Gastrocnemius medialis (tissue), 4 donors: Measurements from ENCODE around the gene NPEPL1. TPM values are rescaled to one million over a fixed set of nuclear protein-coding genes. Genes with fewer than 3 reads are reported as not detected.

Experiments
- ATAC-seq, 2 donors: fragments of 150-250 bp; one replicate each; pipeline ENCODE4 v1.9.1; 2016
- DNase-seq, 2 donors: peaks; one replicate each; pipeline ENCODE4 v3.0.0-alpha.2; 2019
- H3K27ac ChIP-seq, 4 donors: fragments of 200-600 bp; sonication (generic); 1 replicate in 1 of 4; 2 replicates in 3 of 4; pipeline ENCODE4 v1.5.1; 2016 to 2018; ENCODE audit warnings: mild to moderate bottlenecking in 2 of 4, moderate library complexity in 1 of 4
- H3K27me3 ChIP-seq, 3 donors: fragments of 200-600 bp; sonication (generic) in 2 of 3; 1 replicate in 1 of 3; 2 replicates in 2 of 3; pipeline versions ENCODE4 v1.5.1 to v1.6.0; 2016 to 2019; ENCODE audit warnings: mild to moderate bottlenecking in 1 of 3, moderate library complexity in 1 of 3
- H3K36me3 ChIP-seq, 2 donors: fragments of 200-600 bp; sonication (generic) in 1 of 2; one replicate each; pipeline ENCODE4 v1.5.1; 2017 to 2018
- H3K4me1 ChIP-seq, 2 donors: fragments of 200-600 bp; sonication (generic) in 1 of 2; one replicate each; pipeline ENCODE4 v1.5.1; 2016 to 2017; ENCODE audit warnings: mild to moderate bottlenecking in 2 of 2
- H3K4me3 ChIP-seq, 4 donors: fragments of 200-600 bp; sonication (generic) in 3 of 4; 1 replicate in 1 of 4; 2 replicates in 3 of 4; pipeline ENCODE4 v1.5.1; 2016 to 2019; ENCODE audit warnings: mild to moderate bottlenecking in 2 of 4
- H3K9me3 ChIP-seq, 3 donors: fragments of 200-600 bp; sonication (generic) in 2 of 3; 1 replicate in 1 of 3; 2 replicates in 2 of 3; pipeline ENCODE4 v1.5.1; 2016 to 2019
- POLR2A ChIP-seq, 2 donors: fragments of 450-650 bp; IDR thresholded peaks; one replicate each; pipeline ENCODE4 v1.6.1; 2017; ENCODE audit warnings: antibody characterized with exemption in 2 of 2, mild to moderate bottlenecking in 2 of 2, moderate library complexity in 2 of 2
- in situ Hi-C, 4 donors: fragments of 200-750 bp; cut with MboI; loops; one replicate each; pipeline versions ENCODE4 v1.15.0 to v1.8.0; 2017; ENCODE audit warnings: low sequenced_read_pairs in 4 of 4
- intact Hi-C: fragments of 100-400 bp; cut with DNase I; formaldehyde crosslinking; loops from one replicate; pipeline ENCODE4 v1.15.1; 2023; ENCODE audit warnings: low total_unique reads
- total RNA-seq, 4 donors: library from RNA; depleted of rRNA; stranded (reverse); fragments of >200 nt; gene quantifications; one replicate each; pipeline versions ENCODE4 v1.1.0 to v1.2.3, GENCODE V29; 2016
- TF ChIP-seq, protein P1 (sequence below), 5 experiments: fragments of 450-650 bp in 3 of 5; fragments of 200-600 bp in 2 of 5; sonication (generic) in 2 of 5; IDR thresholded peaks in 4 of 5; conservative IDR thresholded peaks in 1 of 5; 1 replicate in 4 of 5; 2 replicates in 1 of 5; pipeline ENCODE4 v1.5.1; 2016 to 2019; ENCODE audit warnings: antibody characterized with exemption in 5 of 5, mild to moderate bottlenecking in 3 of 5, moderate library complexity in 3 of 5

Gene NPEPL1
- total RNA-seq, 4 donors from 2014 or later: 18.1 to 51.5 (median 34.3) TPM

DNA sequence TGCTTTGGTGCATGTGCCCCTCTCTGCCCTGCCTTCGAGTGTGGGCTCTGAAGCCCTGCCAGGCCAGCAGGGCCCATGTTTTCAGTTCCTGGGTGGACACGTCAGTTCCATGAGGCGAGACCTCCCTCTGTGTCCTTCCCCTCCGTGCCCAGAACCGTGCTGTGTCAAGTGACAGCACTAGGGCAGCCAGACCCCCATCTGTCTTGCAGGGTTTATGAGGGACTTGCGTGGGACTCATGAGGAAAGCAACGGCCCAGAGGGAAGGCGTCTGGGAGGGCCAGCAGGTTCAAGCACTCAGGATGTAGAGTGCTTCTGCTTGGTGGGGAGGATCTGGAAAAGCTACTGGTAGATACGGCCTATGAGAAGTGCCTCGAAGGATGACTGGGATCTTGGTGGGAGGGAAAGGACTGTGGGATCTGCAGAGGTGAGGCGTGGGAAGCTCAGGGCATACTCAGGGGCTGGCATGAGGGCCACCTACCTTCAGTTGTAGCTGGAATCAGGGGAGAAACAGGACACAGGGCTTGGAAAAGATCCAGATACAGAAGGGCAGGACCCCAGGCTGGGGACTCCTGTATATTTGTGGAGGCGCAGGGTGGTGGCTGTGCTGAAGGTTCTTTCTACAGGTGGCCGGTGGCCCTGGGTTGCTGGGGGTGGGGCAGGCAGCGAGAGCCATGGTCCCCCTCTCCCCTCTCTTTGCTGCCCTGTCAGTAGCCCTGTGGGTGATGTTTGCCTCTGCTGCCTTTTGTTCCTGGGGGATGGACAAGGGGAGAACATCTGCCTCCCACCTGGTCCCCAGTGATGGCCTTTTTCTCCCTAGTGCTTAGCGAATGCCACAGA is 5.5 kb downstream of the NPEPL1 start:
- Histone ChIP-seq H3K9me3 (no peaks in the 10 kb centered on the region), H3K4me3 (no peak overlapping the region), H3K36me3 (peaks cover 0 to 65% of the 10 kb centered on the region in 2 donors), H3K27ac (no peak overlapping the region), H3K27me3 (no peaks in the 10 kb centered on the region), H3K4me1 (peaks cover 13 to 15% of the 10 kb centered on the region in 2 donors)
- intact Hi-C loops (no loop called here), in situ Hi-C loops (loop anchor here in 2 of 4 donors (25.0 kb wide), 2 partner anchors 339 to 461 kb away; partner anchors contain the start of genes ANKRD60 (in 2 of the 2), ATP5F1E (in 1 of the 2) and PRELID3B (in 1 of the 2))
- peak in 1 of 2 donors; percentile 9 for DNase-seq
- TF ChIP-seq, protein P1, sequence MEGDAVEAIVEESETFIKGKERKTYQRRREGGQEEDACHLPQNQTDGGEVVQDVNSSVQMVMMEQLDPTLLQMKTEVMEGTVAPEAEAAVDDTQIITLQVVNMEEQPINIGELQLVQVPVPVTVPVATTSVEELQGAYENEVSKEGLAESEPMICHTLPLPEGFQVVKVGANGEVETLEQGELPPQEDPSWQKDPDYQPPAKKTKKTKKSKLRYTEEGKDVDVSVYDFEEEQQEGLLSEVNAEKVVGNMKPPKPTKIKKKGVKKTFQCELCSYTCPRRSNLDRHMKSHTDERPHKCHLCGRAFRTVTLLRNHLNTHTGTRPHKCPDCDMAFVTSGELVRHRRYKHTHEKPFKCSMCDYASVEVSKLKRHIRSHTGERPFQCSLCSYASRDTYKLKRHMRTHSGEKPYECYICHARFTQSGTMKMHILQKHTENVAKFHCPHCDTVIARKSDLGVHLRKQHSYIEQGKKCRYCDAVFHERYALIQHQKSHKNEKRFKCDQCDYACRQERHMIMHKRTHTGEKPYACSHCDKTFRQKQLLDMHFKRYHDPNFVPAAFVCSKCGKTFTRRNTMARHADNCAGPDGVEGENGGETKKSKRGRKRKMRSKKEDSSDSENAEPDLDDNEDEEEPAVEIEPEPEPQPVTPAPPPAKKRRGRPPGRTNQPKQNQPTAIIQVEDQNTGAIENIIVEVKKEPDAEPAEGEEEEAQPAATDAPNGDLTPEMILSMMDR (IDR thresholded peaks at IDR 0.05 in 4 of 5, conservative IDR thresholded peaks at IDR 0.05 in 1 of 5): no peak
- no peak for TF ChIP-seq POLR2A (IDR thresholded peaks at IDR 0.05)
- ATAC-seq: no peak

DNA sequence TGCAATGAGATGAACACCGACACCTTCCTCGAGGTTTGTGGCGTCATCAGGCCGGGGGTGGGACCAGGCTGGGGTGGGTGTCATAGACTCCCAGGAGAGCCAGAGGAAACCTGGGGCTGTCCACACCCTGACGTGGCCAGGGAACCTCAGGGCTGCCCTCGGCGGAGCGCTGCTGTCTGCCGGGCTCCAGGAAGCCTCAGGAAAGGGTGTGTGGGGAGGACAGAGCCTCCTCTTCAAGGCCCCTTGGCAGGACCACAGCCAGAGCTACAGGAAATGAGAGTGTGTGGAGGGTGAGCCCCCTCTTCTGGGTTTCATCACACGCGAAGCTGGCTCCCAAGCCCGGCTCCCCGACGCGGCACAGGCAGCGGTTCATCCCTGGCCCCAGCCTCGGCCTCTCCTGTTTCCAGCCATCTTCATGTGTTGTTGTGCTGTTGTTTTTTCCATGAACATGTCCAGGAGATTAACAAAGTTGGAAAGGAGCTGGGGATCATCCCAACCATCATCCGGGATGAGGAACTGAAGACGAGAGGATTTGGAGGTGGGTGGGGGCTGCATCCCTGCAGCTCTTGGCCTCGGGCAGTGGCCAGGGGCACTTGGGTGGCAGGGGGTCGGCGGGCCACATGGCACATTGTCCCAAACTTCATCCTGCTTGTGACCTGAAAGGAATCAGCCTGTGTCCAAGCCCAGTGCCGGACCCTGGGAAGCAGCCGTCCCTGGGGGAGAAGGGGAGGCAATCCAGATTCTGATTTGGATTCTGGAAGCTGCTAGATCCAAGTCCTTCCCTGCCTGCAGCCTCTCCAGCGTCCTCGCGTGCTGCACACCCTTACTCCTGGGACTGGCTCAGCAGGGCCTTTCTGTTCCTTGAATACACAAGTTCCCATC is 6.4 kb downstream of the NPEPL1 start:
- ATAC-seq (peak in 1 of 2 donors; percentile 21), DNase-seq (peak in 1 of 2 donors; percentile 16)
- Histone ChIP-seq H3K4me3 (no peak overlapping the region), H3K36me3 (peaks cover 0 to 74% of the 10 kb centered on the region in 2 donors), H3K9me3 (no peaks in the 10 kb centered on the region), H3K27me3 (no peaks in the 10 kb centered on the region), H3K4me1 (peaks cover 5 to 7% of the 10 kb centered on the region in 2 donors), H3K27ac (peak overlapping the region in 1 of 4 donors; percentile 47)
- in situ Hi-C loops: loop anchor here in 2 of 4 donors (25.0 kb wide), 2 partner anchors 338 to 462 kb away; partner anchors contain the start of genes ANKRD60 (in 2 of the 2), ATP5F1E (in 1 of the 2) and PRELID3B (in 1 of the 2)
- TF ChIP-seq POLR2A (IDR thresholded peaks at IDR 0.05): no peak
- TF ChIP-seq, protein P1 (IDR thresholded peaks at IDR 0.05 in 4 of 5, conservative IDR thresholded peaks at IDR 0.05 in 1 of 5): no peak
- intact Hi-C loops: no loop called here

DNA sequence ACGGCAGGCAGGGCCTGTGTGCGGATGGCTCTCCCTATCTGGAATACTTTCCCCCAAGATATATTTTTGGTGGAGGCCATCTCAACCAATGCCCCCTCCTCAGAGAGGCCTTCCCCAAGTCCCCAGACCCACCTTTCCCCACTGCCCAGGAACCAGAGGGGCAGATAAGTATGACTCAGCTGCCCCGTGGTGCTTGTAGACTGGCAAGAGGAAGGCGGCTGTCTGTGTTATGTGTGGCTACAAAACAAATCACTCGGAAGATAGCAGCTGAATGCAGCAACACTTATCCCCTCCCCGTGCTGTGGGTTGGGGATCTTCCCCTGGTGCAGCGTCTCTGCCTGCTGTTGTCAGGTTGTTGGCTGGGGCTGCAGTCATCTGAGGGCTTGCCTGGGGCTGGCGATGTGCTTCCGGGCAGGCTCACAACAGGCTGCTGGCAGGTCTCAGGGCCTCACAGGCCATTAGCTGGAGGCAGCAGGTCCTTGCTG is 7.1 kb downstream of the NPEPL1 start:
- Histone ChIP-seq H3K4me1 (peaks cover under 1 to 2% of the 10 kb centered on the region in 2 donors), H3K9me3 (no peaks in the 10 kb centered on the region), H3K4me3 (no peak overlapping the region), H3K27ac (no peak overlapping the region), H3K36me3 (peaks cover 0 to 79% of the 10 kb centered on the region in 2 donors), H3K27me3 (no peaks in the 10 kb centered on the region)
- ATAC-seq: no peak
- in situ Hi-C loops: loop anchor here in 2 of 4 donors (25.0 kb wide), 2 partner anchors 338 to 462 kb away; partner anchors contain the start of genes ANKRD60 (in 2 of the 2), ATP5F1E (in 1 of the 2) and PRELID3B (in 1 of the 2)
- peak in 1 of 2 donors; percentile 9 for DNase-seq
- TF ChIP-seq POLR2A (IDR thresholded peaks at IDR 0.05): no peak
- TF ChIP-seq, protein P1 (IDR thresholded peaks at IDR 0.05 in 4 of 5, conservative IDR thresholded peaks at IDR 0.05 in 1 of 5): no peak
- intact Hi-C loops: no loop called here

DNA sequence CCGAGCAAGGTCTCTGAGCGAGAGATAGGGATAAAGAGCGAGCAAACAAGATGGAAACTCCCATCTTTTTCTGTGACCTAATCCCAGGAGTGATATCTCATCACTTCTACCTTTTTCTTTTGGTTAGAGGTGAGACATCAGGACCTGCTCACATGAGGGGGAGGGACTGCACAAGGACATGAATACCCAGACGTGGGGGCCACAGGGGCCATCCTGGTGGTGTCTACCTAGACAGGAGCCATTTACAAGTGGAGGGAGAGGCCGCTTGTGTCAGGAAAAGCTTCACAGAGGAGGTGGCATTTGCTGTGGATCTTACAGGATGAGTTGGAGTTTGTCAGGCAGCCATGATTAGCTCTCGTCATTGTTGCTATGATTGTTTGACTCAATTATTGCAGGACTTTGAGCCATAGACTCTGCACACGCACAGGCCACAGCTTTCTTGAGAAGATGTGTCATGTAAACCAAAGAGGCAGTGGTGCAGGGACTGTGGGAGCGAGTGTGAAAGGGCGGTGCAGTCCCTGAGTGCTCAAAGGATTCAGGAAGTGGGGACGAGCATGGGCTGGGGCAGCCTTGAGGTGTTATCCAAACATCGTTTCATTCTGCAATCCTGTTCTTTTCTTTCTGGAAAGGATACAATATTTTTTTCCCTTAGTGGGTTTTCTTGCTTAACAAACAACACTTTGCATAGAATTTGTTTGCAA is 7.7 kb downstream of the NPEPL1 start:
- H3K4me3 ChIP-seq: no peak overlapping the region
- H3K27me3 ChIP-seq: no peaks in the 10 kb centered on the region
- intact Hi-C loops (no loop called here), in situ Hi-C loops (no loop called here)
- TF ChIP-seq, protein P1 (IDR thresholded peaks at IDR 0.05 in 4 of 5, conservative IDR thresholded peaks at IDR 0.05 in 1 of 5): no peak
- TF ChIP-seq POLR2A (IDR thresholded peaks at IDR 0.05): no peak
- no peaks in the 10 kb centered on the region for H3K9me3 ChIP-seq
- ATAC-seq (peak in 1 of 2 donors; percentile 33), DNase-seq (peak in 1 of 2 donors; percentile 11)
- H3K36me3 ChIP-seq: peaks cover 0 to 79% of the 10 kb centered on the region in 2 donors
- H3K4me1 ChIP-seq: no peaks in the 10 kb centered on the region
- no peak overlapping the region for H3K27ac ChIP-seq
